Effector CD4-positive, alpha-beta T cell (primary cell): ENCODE results near the gene FOXN4.

Experiments
- DNase-seq: peaks from one replicate; pipeline ENCODE4 v3.0.0-alpha.2; 2020

The FOXN4 gene

DNA sequence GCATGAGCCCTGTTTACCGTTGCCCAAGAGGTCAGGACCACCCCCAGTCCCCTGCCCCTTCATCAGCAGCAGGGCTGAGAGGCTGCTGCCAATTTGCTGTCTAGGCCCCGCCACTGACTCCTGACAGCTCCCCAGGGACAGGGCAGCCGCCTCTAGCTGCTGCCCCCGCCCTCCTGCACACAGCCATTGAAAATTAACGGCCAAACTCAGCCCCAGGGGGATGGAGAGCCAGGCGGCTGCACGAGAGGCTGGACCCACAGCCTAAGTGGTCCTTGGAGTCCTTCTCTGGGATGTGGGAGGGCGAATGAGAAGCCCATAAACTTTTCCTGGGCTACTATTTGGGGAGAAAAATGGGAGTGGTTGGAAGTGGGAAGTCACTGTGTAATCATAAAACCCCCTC lies 4.6 kb downstream of the FOXN4 start:
- no peak for DNase-seq

DNA sequence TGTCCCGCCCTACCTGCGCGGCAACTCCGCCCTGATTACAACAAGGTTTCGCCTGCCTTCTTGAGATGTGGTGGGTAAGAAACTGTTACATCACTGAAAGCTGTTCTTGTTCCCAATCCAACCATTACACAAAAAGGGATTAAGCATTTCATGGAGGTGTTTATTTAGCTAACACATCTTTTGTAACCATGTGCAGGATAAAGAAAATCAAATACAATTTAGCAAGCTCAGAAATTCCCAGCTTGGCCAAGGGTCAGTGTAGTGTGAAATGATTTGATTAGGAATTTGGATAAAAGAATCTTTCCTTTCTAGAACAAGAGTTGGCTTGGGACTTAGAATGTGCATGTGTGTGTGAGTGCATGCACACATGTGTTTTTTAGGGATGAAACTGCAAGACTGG lies 6.3 kb downstream of the FOXN4 start:
- DNase-seq = no peak

DNA sequence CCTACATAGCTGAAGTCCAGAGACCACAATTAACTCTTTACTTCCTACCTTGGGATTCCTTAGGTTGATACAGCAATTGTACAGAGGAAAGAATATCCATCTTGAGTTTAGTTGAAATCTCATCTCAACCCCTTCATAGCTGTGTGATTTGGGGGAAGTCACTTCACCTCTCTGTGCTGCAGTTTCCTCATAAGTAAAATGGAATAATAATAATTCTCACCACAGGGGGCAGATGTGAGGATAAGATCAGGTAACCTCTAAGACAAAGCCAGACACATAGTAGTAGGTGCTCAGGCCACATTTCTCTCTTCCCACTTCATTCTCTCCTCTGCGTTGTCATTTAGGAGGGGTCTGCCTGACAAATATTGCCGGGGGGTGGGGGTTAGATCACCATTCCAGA lies 6.7 kb downstream of the FOXN4 start:
- DNase-seq = no peak

DNA sequence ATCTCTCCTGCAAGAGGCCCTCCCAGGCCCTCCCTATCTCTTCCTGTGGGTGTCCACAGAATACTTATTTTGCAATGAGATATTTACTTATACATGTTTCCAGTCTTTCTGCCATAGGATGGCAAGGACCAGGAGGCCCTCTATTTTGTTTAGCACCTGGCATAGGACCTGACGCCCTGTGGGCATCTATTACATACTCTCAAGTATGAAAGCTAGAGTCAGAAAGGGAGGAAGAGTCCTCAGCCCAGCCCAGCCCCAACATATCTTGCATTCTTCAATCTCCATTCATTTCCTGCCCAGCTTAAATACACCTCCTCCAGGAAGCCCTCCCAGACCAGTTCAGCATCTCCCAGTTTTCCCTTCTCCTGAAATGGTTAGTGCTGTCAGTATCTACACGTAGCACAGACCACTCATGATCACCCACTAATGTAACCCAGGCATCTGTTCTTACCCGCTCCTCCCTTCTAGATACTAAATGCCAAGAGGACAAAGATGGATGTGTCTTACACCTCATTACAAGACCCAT lies 7.4 kb downstream of the FOXN4 start:
- no peak for DNase-seq

DNA sequence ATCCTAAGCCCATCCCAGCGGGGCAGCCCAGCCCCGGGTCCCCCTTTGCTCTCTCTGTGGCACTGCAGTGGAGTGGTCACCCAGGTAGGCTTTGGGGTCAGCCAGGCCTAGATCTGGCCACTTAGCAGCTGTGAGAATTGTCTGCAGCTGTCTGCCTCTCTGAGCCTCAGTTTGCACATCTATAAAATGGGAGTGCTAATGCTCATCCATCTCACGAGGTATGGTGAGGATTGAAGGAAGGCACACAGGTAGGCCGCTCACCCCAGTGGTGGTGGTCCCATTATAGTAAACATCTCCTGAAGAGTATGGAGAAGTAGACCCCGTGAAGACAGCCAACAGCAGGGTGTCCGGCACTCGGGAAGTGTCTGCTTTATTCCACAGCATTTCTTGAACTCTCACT lies 9.2 kb downstream of the FOXN4 start:
- no peak for DNase-seq

DNA sequence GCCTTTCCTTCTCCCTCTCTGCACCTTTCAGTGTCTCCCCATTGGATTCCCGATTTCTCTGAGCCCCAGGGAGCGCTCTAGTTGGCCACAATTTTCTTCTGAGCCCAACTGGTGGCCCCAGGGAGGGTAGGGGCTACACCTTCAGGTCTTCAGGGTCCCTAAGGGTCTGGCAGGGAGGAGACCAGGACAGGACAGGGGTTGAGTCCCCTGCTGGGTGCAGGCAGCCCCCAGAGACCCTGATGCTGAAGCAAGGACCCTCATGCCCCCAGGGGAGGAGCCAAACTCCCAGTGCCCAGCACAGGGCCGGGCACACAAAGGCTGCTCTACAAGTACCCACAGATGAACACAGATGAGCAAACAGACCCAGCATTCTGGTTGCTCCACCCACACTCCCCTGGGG lies 12.7 kb downstream of the FOXN4 start:
- DNase-seq = no peak

DNA sequence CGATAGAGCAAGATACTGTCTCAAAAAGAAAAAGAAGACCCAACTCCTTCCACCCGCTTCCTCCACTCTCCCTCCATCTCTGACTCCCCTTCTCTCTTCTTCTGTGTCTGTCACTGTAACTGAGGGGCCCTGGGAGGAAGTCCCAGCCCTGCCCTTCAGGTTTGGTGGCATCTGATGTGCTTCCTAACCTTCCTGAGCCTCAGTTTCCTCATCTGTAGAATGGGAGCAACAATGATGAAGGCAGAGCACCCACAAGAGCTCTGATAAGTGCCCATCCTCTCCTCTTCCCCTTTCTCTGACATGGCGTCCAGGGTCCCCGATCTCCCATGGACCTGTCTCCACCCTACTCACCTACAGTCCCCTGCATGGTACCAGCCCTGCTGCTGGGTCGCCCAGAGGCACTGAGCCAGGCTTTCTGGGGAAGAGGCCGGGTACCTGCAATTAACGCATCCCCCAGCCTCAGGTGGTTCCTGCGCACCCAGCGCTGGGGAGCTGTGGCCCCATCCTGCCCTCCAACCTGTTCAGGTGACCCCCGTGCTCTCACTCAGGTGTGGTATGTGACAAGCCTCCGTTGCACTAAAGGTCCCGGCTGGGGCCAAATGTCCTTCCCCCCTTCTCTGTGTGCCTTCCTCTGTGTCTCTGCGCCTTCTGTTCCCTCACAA lies 13.2 kb downstream of the FOXN4 start:
- no peak for DNase-seq

DNA sequence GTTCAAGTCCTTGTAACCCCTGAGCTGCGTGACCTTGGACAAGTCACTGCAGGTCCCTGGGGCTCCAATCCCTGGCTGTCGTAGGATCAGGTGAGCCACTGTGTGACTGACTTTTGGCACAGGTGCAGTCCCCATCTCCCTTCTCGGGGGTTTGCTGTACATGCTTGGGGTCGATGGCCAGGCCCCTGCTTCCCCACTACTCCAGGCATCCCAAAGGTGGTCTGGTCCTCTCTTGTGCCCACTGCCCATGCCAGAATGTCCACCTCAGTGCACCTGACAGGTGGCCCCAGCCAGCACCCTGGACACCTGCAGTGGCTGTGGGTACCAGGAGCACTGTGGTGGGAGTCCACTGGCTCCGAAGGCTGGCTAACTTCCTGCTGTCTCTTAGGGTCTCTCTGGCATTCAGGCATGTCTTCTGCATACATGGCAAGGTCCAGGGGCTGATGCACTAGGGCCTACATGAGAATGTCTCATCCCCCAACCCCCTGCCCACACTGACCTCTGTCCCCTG lies 14.7 kb downstream of the FOXN4 start:
- no peak for DNase-seq

DNA sequence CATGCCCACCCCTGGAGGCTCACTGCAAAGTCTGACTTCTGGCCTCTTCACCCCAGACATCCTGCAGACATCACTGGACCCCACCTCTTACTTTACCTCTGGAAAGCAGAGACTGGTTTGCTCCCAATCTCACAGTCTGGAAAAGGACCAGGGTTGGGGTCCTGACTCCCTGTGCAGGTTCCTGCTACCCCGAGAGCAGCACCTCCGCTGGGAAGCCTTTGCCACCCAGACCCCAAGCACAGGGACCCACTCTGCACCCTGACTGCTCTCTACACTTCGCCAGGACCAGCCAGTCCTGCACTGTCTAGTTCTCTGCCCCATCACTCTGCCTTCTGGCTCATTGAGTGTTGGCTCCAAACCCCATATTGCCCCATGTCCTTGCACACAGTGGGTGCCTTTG lies 16.0 kb downstream of the FOXN4 start:
- no peak for DNase-seq

DNA sequence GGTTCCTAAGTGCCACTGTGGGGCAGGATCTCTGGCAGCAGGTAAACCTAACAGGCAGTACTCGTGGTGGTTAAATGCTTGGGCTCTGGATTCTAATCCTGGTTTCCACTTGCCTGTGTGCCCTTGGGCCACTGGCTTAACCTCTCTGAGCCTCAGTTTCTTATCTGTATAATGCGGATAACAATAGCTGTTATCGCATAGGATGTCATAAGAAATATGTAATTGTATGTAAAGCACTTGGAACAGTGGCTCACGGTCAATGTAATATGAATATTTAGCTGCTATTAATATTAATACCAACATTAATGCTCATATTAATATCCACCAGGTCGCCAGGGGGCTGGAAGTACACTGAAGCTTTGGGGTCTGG lies 16.8 kb downstream of the FOXN4 start:
- DNase-seq = no peak

DNA sequence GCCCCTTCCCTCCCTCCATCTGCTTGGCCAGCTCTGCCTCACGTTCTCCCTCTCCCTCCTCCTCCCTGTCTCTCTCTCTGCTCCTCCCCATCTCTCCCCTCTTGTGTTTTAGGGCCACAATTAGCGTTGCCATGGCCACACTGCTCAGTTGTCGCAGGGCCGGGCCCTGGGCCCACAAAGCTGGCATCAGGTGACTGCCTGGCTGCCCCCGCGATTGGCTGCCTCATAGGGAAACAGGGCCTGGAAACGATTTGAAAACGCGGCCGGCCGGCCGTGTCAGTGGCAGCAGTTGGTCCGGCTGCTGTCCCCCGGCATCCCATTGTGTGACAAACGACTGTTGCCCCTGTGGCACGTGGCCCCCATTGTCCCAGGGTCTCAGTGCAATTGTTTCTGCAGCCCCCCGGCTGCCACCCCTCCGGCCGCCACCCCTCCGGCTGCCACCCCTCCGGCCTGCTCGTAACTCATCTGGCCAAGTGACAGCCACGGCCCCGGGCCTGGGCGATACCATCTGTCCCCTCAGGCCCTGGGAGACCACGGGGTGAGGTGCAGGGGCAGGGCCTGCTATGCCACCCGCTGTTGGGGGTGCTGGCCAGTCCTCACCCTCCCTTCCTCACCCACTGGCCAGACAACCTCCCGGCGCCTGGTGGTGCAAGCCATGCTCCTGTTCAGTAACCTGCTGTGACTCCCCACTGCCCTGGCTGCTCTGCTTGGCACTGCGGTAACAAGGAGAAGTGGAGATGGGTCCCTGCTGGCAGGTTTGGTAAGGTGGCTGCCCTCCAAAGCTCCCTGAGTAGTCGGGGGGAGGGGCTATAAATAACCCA lies 17.4 kb downstream of the FOXN4 start:
- no peak for DNase-seq

DNA sequence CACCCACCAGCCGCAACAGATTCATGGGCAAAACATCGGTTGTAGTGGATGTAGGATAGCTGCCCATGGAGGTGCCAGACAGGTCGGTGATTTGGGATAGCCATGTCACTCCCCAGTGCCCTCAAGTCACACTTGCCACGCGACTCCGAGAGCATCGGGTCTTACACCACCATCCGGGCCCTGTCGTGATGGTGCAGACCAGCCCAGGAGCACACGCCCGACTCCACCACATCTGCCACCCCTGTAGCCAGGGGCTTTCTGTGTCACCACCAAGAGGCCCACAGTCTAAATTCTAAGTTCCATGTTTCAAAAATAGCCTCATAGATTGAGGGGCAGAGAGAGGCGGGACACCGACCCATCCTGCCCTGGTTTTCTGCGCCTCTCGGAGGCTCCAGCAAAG lies 18.0 kb downstream of the FOXN4 start:
- no peak for DNase-seq

DNA sequence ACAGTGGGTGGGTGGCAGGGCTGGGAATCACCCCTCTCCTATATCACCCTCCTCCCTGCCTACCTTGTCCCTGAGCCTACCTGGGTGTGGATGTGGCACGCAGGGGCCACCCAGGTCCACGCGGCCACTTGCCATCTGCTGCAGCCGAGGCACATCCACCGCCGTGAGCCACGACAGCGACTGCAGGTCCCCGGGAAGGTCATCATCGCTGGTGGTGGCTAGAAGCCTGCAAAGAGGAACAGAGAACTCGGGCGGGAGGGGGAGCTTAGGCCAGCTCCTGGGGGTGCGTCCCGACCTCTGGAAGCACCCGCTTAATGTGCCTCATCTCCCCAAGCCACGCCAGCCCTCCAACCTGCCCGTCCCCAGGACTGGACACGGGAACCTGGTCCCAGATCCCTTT lies 19.0 kb downstream of the FOXN4 start:
- DNase-seq = no peak

DNA sequence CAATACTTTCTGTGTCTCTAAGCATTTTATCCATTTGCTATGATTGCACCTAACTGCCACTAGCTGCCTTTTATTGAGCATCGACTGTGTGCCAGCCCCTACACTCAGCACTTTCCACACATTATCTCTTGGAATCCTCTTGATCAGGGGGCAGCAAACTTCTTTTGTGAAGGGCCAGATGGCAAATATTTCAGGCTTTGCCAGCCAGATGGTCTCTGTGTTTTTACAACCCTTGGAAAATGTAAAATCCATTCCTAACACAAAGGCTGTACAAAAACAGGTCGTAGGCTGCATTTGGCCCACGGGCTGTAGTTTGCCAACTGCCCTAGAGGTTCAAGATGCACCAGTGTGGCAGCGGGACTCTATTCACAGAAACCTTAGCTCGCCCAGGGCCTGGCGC lies 19.5 kb downstream of the FOXN4 start:
- DNase-seq = no peak

DNA sequence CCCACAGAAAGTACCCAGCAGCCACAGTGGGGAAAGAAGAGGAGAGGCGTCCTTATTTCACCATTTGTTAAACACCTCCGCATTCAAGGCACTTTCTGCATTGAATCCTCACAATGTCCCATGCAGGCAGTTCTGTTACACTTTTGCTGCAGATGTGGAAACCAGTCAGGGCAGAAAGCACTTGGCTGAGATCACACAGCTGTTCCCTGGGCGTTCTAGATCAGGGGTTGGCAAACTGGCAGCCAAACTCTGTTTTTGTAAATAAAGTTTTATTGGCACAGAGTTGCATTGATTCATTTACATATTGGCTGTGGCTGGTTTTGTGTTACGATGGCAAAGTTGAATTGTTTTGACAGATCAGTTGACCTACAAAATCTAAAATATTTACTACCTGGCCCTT lies 20.1 kb downstream of the FOXN4 start:
- no peak for DNase-seq

DNA sequence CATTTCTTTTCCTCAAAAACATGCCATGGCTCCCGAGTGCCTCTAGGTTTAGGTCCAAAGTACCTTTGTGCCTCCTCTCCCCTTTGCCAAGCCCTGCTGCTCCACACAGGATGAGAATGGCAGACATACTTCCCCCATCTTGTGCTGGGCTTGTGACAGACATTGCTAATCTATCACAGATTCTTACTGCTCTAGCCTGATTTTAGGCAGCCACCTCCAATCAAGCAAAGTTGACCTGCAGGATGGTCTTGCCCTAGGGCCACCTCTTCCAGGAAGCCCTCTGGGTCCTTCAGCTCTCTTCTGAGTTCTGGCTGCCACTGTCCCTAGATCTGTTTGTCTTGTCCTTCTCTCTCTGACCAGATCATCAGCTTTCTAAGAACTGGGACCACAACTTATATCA lies 20.5 kb downstream of the FOXN4 start:
- no peak for DNase-seq

DNA sequence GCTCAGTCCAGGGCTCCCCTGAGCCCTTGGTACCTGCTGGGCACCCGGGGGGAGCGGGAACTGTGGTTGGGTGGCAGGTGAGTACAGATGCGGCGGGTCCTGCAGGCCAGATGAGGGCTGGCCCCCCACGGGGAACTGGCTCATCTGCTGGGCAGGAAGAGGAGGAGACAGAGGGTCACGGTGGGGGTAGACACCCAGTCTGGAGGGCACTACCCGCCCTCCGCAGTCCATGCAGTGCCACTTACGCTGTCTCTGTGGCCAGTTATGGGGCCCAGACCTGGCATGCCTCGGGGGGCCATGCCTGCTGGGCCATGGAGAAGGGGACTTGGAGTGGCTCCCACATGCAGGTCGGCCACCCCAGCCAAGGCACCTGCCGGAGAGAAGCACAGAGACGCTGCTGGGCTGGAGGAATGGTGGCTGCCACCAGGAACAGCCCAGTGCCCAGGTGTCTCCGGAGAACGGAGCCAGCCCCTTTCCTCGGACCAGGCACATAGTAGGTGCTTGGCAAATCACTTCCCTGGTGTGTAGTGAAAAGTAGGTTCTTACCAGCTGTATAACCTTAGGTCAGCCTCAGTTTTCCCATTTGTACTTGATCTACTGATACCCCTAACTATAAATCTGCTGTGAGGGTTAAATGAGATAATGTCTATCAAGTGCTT lies 21.1 kb downstream of the FOXN4 start:
- no peak for DNase-seq

DNA sequence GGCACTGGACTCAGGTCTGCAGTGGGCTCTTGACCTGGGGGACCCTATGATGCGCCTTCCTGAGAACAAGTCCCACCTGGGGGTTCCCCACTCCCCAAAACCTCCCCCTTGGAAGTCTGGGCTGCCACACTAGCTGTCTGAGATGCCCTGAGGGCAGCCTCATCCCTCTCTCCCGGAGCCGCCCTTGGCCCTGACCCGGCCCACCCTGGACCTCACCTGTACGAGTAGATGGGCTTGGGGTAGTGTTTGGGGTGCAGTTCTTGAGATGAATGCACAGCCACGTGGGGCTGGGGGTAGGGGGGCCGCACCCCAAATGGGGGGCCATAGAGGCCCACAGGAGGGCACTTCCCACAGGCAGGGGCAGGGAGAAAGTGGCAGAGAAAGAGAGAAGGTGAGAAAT lies 21.9 kb downstream of the FOXN4 start:
- no peak for DNase-seq

DNA sequence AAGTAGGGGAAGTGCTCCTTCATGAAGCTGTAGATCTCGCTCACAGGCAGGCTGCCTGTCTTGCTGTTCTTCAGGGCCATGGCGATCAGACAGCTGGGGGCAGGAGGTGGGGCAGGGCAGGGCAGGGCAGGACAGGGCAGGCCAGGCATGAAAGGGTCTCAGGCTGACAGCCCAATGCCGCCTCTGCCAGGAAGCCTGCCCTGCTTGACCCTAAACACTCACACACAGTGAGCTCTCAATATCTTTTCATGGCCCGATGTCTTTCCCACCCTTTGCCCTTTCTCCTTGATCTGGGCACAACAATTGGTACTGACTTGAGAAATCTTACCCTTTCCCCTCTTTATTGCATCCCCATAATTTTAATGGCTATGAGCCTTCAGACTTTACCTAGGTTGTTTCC lies 22.4 kb downstream of the FOXN4 start:
- DNase-seq = no peak

DNA sequence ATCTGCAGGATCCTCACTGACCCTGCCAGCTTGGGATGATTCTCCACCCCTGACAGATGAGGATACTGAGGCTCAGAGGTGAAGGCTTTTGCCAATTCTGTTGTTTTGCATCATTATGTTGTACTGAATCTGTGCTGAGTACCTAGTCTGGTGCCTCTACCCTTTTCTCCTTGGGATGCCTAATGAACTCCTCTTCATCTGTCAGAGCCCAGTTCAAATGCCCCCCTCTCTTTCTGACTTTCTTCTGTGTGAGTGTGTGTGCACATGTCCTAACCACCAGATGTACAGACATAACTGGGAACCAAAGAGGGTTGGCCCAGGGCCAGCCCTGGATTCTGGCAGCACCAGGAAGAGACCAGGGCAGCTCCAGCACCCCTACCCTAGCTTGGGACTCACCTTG lies 22.8 kb downstream of the FOXN4 start:
- no peak for DNase-seq

DNA sequence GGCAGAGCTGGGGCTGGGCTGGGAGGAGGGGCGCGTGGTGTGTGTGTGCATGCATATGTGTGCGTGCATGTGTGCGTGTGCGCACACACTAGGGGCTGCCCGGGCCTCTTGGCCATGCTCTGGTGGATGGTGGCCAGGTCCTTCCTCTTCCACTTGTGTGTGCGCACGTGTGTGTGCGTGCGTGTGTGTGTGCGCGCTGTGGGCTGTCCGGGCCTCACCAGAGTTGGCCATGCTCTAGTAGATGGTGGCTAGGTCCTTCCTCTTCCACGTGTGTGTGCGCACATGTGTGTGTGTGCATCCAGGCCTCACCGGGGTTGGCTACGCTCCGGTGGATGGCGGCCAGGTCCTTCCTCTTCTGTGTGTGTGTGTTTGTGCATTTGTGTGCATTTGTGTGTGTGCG lies 24.7 kb downstream of the FOXN4 start:
- no peak for DNase-seq

DNA sequence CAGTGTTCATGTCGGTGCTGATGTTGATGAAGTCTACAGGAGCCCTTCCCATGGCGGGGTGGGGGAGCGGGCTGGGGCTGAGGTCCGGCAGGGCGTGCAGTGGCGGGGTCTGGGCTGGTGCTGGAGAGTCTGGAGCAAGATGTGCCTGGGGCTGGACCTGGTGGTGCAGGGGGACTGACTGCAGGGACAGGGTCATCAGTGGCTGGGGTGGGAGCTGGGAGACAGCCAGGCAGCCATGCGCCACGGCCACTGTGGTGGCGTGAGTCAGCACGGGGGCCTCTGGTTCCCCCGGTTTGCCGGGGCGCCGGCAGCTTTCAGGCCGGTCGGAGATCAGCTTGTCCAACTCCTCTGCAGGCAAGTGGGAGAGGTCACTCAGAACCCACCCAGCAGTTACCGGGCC lies 27.6 kb downstream of the FOXN4 start:
- DNase-seq = no peak

DNA sequence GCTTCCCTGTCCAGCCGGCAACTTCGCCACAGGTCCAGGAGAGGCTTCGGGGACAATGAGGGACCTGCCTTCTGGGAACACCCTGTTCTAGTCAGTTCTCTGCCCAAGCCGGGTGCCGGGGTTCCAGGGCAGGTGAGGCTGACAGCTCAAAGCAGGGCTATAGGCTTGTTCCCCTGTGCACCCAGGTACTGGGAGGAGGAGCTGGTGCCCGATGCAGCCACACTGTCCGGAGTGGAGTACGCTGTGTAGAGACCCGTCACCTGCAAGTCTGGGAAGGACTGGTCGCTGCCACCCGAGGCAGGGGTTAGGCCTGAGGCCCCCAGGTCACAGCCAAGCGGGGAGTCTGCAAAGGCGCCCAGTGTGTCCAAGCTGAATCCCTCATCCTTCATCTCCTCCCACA lies 29.6 kb downstream of the FOXN4 start:
- no peak for DNase-seq

DNA sequence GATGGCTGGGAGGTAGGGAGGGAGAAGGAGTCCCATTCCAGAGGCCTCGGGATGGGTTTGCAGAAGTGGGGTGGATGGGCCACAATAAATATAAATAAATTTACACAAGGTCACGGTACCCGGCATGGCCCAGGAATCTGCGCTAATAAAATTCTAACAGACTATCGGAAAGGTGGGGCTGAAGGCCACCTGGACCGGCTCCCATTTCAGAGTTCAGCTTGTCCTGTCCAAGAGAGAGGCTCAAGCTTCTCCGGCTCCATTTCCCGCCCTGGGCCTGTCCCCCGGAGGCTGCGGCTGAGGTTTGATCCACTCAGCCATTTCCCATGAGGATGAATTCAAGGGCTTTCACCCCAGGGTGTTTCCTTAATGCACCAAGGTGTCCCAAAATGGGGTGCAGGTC lies 30.2 kb downstream of the FOXN4 start:
- DNase-seq = no peak
